AG09319 (cell line): ENCODE data around the gene DLGAP4.

Experiments
- DNase-seq: peaks from one replicate; pipeline ENCODE4 v3.0.0-alpha.2; 2010; ENCODE audit warnings: low read depth; ENCODE audit errors: extremely low read depth
- TF ChIP-seq, protein P1 (sequence below): IDR thresholded peaks from 2 replicates; pipeline ENCODE4 v1.5.1; 2011; ENCODE audit warnings: low read depth, mild to moderate bottlenecking, inconsistent platforms, low read length, moderate library complexity

The DLGAP4 gene

DNA sequence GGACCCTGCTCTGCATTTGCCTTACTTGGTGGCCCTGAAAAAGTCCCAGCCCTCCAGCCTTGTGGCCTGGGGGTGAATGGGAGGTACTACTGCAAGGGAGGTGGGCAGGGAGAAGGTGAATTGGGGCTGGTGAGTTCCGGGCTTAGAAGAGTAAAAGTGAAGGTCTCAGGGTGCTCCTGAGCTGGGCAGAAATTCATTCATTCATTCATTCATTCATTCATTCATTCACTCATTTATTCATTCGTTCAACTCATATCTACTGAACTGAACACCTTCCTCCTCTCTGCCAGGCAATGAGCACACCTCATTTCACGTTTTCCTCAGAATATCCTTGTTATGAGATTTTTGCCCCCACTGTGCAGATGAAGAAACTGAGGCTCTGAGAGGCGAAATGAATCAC lies 6.7 kb upstream of the DLGAP4 start:
- TF ChIP-seq, protein P1, sequence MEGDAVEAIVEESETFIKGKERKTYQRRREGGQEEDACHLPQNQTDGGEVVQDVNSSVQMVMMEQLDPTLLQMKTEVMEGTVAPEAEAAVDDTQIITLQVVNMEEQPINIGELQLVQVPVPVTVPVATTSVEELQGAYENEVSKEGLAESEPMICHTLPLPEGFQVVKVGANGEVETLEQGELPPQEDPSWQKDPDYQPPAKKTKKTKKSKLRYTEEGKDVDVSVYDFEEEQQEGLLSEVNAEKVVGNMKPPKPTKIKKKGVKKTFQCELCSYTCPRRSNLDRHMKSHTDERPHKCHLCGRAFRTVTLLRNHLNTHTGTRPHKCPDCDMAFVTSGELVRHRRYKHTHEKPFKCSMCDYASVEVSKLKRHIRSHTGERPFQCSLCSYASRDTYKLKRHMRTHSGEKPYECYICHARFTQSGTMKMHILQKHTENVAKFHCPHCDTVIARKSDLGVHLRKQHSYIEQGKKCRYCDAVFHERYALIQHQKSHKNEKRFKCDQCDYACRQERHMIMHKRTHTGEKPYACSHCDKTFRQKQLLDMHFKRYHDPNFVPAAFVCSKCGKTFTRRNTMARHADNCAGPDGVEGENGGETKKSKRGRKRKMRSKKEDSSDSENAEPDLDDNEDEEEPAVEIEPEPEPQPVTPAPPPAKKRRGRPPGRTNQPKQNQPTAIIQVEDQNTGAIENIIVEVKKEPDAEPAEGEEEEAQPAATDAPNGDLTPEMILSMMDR: no peak
- no peak for DNase-seq

DNA sequence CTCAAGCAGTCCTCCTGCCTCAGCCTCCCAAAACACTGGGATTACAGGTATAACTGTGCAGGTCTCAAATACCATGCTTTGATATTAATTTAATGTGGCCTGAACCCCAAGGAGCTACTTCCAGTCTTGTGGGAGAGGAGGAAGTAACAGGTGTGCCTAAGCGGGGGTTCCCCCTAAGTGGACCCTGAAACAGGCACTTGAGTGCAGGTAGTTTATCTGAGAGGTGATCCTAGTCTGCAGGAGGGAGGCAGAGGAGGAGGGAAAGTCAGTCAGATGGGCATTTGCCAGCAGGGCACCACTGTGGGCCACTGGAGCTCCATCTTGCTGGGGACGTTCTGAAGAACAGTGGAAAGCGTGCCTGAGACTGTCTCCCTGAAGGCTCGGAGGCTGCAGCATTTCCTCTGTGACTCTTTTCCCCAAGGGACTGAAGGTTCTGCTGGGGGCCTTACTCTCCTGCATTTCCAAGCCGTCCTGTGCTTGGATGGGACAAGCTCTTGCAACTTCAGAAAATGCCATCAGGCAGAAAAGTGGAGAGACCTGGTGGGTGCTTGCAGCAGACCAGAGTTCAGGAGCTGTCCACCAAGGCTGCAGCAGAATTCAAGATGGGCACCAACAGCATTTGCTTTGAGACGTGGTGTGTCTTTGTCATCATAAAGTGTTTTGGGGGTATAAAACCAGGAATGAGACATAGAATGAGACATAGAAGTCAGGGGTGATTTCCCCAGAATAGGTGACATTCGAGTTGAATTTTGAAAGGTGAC lies 4.6 kb upstream of the DLGAP4 start:
- TF ChIP-seq, protein P1: no peak
- no peak for DNase-seq

DNA sequence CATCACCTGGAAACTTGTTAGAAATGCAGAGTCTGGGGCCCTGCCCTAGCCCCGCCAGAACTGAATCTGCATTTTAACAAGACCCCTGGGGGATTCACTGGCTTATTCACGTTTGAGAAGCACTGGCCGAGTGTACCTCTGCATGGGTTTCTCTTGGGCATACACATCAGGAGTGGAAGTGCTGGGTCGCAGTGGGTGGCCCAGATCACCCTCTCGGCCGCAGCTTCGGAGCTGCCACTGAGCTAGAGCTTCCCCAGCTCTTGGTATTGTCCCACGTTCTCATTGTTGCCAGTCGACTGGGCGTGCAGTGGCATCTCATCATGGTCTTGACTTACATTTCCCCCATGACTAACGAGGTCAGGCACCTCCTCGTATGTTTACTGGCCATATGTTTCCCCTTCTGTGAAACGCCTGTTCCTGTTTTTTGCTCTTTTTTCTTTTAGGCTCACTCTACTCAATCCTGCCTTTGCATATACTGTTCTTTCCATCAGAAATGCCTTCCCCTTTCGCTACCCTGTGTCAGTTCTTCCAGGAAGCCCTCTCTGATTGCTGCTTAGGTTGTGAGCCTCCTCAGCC lies 3.0 kb upstream of the DLGAP4 start:
- TF ChIP-seq, protein P1: no peak
- no peak for DNase-seq

DNA sequence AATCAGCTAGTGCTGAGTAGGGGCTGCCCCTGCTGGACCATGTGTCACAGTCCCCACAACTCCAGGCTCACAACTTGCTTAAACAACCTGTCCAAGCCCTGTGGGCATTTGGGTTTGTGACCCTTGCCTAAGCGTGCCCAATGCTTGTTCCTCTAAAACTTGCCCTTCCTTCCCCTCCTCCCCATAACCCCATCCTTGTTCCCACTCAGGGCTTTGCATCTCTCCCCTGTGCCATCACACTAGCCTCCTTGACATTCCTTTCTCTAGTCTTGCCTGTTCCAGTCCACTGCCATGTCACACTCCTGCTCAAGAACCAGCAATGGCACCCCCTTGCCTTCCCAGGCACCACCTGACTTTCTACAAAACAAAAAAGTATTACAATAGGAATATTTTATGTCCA lies 2.3 kb upstream of the DLGAP4 start:
- TF ChIP-seq, protein P1: no peak
- no peak for DNase-seq

DNA sequence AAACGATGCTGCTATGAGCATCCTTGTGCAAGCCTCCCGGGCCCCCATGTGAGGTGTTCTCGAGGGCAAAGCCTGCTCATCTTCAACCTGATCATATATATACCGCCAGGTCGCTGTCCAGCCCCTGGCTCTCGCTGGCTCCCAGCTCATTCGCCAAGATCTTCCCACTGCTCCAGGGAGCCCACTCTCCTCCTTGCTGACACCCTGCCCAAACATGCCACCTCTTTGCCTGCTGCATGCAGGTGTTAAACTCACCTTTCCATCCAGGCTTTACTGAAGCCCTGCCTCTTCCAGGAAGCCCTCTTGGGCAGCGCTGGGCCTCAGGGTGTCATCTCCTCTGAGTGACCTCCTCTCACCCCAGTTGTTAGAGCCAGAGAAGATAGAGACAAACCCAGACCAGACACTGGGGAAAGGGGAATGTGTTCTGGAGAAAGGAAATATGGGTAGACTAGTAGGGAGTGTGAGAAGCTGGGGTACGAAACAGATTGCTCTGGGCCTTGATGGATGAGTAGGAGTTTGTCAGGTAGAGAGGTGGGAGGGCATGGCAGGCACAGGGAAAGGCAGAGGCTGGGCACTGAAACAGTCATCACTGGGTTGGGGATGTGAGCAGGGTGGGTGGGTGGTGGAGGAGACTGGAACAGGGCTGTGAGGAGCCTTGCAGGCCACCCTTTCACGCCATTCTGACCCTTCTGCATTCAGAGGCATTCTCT lies 1.2 kb upstream of the DLGAP4 start:
- TF ChIP-seq, protein P1: no peak
- DNase-seq: no peak

DNA sequence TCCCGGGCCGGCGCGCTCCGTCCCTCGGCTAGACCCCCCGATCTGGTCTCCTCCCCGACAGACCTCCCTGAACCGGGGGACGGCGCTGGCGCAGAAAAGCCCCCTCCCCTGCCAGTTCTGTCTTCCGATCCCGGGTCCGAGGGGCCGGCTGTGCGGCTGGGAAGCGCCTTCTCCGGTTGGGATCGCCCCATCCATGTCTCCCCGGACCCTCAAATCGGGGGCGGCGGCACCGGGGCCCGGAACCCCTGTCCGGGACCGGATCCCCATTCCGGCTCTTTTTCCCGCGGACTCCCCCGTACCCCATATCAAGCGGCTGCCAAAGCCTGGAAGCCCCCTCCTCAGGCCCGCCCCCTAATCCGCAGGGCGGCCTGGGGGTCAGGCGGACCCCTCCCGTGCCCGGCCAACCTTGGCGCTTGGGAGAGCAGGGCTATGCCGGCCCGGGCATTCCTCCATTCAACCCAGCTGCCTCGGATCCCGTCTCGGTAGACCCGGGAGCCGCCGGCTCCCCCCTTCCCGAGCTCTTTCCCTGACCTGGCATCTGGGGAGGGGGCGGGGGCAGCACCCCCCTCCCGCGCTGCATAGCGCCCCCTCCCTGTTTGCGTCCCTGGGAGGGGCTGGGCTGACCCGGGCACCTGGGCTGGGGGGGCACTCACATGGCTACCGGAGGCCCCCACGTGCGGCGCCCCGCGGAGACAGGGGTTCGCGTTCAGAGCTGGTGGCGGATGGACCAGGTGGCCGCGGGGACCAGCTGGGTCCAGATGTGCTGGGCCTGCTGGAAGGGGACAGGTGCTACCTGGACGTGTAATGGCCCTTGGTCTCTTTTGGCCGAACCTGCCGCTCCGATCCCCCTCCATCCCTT lies 643 bp downstream of the DLGAP4 start:
- TF ChIP-seq, protein P1: no peak
- DNase-seq: no peak
